C4-2B (cell line): ENCODE results near the gene FGFRL1.

Experiments used
- ZFX ChIP-seq: fragments of 450-650 bp; IDR thresholded peaks from 2 replicates; pipeline ENCODE4 v1.6.1; 2017
- TF ChIP-seq, protein P1 (sequence below): fragments of 450-650 bp; conservative IDR thresholded peaks from 2 replicates; pipeline ENCODE4 v1.5.1; 2017; ENCODE audit warnings: mild to moderate bottlenecking

DNA sequence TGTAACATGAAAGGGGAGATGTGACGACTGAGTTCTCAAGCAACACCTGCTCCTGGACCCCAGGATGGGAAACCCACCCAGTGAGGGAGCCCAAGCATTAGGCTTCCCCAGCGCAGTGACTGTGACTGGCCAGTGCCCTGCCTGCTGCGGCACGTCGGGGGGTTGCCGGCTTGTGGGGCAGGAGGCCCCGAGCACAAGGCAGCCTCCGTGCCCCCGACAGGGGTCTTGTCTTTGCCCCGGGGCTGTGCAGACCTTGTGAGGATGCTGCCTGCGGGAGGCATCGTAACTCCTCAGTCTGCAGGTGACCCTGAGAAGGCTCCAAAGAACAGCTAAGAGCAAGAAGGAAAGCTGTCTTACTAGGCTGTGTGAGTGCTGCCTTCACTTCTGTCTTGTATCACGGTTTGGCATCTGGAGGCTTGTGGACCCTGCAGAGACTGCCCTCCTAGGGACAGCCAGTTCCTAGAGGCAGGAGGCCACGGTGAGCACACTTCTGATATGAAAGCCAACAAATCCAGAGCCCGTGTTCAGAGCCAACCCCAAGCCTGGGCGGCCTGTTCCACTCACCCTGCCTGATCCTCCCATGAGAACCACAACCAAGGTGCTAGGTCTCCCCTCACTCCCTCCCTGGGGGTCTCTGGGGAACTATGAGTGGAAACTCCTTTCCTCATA, 47.7 kb downstream of the FGFRL1 start:
- TF ChIP-seq, protein P1, sequence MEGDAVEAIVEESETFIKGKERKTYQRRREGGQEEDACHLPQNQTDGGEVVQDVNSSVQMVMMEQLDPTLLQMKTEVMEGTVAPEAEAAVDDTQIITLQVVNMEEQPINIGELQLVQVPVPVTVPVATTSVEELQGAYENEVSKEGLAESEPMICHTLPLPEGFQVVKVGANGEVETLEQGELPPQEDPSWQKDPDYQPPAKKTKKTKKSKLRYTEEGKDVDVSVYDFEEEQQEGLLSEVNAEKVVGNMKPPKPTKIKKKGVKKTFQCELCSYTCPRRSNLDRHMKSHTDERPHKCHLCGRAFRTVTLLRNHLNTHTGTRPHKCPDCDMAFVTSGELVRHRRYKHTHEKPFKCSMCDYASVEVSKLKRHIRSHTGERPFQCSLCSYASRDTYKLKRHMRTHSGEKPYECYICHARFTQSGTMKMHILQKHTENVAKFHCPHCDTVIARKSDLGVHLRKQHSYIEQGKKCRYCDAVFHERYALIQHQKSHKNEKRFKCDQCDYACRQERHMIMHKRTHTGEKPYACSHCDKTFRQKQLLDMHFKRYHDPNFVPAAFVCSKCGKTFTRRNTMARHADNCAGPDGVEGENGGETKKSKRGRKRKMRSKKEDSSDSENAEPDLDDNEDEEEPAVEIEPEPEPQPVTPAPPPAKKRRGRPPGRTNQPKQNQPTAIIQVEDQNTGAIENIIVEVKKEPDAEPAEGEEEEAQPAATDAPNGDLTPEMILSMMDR: no peak
- no peak for TF ChIP-seq ZFX
